ENCODE results near the gene ANKRD6.

Gene ANKRD6

DNA sequence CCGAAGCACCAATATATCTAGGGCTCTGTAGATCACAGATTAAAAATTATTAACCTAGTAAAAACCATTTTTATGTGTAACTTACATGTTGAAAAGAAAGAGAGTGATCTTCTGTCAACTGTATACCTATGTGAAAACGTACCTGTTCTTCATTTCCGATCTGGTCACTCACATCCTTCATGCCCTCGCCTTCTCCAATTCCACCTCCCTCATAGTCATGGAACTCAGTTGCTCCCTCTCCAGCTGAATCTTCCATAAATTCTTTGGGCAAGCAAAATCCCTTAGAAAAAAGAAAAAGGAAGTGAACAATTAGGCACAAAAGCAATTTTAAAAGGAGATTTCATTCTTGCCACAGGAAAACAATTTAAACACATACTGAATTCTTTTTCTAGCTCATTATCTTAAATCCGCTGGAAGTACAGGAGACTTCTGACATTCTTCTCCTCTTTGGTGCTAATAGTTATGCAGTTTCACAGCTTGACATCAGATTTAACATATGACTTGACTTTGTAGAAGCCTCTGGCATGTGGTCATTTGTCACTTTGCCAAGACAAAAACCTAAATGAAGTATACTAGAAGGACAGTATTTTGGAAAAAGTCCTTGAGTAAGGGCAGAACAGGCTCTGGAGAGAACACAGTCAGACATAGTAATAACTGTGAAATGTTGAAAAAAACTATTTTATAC, 235.1 kb downstream of the ANKRD6 start:
- DNase-seq (ENCODE audit: low read depth, low spot score): peak; percentile 56
- TF ChIP-seq, protein P1, sequence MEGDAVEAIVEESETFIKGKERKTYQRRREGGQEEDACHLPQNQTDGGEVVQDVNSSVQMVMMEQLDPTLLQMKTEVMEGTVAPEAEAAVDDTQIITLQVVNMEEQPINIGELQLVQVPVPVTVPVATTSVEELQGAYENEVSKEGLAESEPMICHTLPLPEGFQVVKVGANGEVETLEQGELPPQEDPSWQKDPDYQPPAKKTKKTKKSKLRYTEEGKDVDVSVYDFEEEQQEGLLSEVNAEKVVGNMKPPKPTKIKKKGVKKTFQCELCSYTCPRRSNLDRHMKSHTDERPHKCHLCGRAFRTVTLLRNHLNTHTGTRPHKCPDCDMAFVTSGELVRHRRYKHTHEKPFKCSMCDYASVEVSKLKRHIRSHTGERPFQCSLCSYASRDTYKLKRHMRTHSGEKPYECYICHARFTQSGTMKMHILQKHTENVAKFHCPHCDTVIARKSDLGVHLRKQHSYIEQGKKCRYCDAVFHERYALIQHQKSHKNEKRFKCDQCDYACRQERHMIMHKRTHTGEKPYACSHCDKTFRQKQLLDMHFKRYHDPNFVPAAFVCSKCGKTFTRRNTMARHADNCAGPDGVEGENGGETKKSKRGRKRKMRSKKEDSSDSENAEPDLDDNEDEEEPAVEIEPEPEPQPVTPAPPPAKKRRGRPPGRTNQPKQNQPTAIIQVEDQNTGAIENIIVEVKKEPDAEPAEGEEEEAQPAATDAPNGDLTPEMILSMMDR (IDR thresholded peaks at IDR 0.05; ENCODE audit: low read depth, low read length): no peak
- H3K4me3 ChIP-seq (ENCODE audit: low read depth, low read length): no peak overlapping the region
- in situ Hi-C loops (cut with HindIII; ENCODE audit: low sequenced_read_pairs): no loop called here

DNA sequence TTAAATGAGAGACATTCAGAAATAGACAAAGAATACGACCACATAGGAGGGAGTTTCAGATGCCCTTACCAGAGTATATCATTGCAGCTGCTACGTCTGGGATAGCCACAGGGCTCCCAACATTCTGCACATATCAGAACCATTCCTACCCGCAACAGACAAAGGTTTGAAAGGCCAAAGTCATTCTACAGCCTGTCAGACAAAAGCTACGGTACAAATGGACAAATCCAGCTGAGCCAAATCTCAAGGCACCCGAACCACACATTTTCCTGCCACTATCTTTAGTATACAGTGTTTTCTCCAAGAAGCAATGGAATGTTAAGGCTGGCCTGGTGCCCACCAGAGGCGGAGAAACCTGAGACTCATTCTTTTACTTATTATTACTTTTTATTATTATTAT, 236.1 kb downstream of the ANKRD6 start:
- H3K4me3 ChIP-seq (ENCODE audit: low read depth, low read length): no peak overlapping the region
- in situ Hi-C loops (cut with HindIII; ENCODE audit: low sequenced_read_pairs): no loop called here
- peak; percentile 32 for DNase-seq (ENCODE audit: low read depth, low spot score)
- TF ChIP-seq, protein P1 (IDR thresholded peaks at IDR 0.05; ENCODE audit: low read depth, low read length): no peak

DNA sequence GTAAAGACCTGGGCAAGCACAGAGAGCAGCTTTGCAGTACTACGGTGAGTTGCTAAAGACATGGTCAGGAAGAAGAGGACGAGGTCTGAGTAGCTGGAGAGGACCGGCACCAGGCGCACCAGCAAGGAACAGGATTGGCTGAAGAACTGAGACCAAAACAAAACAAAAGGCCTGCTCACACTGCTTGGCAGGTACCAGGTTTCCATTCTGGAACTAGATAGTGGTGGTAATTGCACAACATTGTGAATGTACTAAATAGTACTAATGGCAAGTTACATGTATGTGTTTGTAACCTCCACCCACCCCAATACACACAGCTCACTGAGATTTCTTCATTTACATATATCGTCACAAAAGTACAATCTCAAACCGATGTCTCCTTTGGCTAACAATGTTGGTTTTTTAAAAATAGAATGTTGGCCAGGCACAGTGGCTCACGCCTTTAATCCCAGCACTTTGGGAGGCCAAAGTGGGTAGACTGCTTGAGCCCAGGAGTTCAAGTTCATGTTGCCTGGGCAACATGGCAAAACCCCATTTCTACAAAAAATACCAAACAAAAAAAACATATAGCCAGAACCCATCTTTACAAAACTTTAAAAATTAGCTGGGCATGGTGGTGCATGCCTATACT, 238.1 kb downstream of the ANKRD6 start:
- TF ChIP-seq, protein P1 (IDR thresholded peaks at IDR 0.05; ENCODE audit: low read depth, low read length): no peak
- no peak overlapping the region for H3K4me3 ChIP-seq (ENCODE audit: low read depth, low read length)
- DNase-seq (ENCODE audit: low read depth, low spot score): no peak
- in situ Hi-C loops (cut with HindIII; ENCODE audit: low sequenced_read_pairs): no loop called here

DNA sequence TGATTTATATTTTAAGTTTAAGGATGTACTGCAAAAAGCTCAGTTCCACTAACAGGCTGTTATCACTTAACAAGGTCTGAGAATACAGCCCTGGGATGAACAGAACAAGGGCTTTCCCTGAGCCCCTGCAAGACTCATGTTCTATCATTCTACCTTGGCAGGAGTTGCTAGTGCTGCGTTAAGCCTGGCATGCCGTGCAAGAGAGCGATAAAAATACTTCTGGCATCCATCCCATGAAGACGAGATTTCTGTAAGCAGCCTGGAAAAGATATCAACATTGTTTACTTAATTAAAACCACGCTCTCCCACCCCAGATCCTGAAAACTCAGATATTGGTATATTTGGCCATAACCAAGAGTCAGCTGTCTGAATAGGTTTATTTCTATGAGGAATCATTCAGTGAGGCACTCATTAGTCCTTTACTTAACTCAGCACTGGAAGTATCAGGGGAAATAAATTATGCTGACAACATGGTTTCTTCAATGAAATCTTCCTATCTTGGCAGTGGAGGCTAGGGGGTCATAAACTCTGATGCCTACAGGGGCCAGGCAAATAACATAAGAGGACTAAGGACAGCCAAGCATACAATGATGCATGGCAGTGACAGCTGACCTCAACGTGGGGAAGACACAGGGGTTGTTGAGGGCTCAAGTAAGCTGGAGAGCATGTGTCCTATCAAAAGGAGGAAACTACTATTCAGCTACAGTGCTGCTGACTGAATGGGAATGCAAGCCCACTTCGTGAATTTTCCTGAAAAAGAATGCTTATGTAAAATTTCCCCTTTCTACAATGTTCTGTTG, 243.2 kb downstream of the ANKRD6 start:
- no peak for DNase-seq (ENCODE audit: low read depth, low spot score)
- in situ Hi-C loops (cut with HindIII; ENCODE audit: low sequenced_read_pairs): no loop called here
- TF ChIP-seq, protein P1 (IDR thresholded peaks at IDR 0.05; ENCODE audit: low read depth, low read length): no peak
- H3K4me3 ChIP-seq (ENCODE audit: low read depth, low read length): no peak overlapping the region

DNA sequence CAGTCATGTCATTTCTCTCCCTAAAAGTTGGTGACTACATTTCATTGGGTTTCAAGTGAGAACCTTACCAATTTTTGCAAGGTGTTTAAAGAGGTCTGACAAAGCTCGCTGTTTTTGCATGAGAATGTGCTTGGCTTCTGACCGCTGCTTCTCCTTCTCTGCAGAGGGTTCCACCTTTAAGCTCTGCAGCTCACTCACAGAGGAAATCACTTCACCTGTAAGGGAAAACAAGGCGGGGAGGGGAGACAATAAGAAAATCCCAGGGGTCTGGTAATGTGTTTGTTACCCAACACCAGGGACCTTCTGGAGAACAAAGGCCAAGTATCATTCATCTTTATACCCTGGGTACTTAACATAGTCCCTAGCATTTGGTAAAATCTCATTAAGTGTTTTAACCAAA, 245.6 kb downstream of the ANKRD6 start:
- H3K4me3 ChIP-seq (ENCODE audit: low read depth, low read length): no peak overlapping the region
- in situ Hi-C loops (cut with HindIII; ENCODE audit: low sequenced_read_pairs): no loop called here
- no peak for DNase-seq (ENCODE audit: low read depth, low spot score)
- TF ChIP-seq, protein P1 (IDR thresholded peaks at IDR 0.05; ENCODE audit: low read depth, low read length): no peak

DNA sequence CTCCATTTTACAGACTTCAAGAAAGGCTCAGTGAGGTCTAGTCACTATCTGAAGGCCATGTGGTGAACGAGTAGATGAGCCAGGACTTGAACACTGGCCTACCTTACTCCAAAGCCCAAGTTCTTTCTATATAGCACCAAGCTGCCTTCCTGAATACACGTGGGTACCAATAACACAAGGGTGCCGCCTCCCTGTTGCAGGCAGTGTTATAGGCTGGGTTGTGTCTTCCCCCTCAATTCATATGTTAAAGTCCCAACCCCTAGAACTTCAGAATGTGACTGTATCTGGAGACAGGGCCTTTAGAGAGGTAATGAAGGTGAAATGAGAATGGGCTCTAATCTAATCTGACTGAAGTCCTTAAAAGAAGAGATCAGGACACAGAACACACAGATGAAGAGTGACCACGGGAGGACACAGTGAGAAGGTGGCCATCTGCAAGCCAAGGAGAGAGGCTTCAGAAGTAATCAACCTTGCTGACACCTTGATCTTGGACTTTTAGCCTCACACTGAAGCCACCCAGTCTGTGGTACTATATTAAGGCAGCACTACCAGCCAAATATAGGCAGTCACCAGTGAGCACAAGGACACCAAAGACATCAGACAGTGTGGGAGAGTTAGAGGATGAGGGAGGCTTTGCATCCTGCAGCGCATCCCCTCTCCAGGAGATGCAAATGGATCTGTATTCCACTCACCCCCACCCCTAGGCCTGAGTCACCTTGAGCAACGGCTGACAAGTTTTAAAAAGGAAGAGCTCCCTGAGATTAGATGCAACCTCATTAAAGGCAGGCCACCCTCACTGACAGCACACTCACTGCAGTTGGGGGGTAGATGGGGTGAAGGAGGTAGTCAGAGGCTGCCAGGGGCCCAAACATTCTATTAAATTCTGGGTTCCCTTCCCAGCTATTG, 246.5 kb downstream of the ANKRD6 start:
- in situ Hi-C loops (cut with HindIII; ENCODE audit: low sequenced_read_pairs): no loop called here
- H3K4me3 ChIP-seq (ENCODE audit: low read depth, low read length): no peak overlapping the region

More for the DNA sequence above, 246.5 kb downstream of the ANKRD6 start:
- DNase-seq (ENCODE audit: low read depth, low spot score): no peak
- TF ChIP-seq, protein P1 (IDR thresholded peaks at IDR 0.05; ENCODE audit: low read depth, low read length): no peak

Data from astrocyte of the spinal cord (primary cell).